IMR-90 (cell line): Measurements from ENCODE around the gene ERC2. TPM values are rescaled to one million over a fixed set of nuclear protein-coding genes. Genes with fewer than 3 reads are reported as not detected.

Source experiments
- ATAC-seq: fragments of 200-7000 bp; cut with Tn5 transposase; 2 replicates; pipeline ENCODE4 v1.9.1; 2020; ENCODE audit warnings: low read depth, mild to moderate bottlenecking, moderate library complexity
- BruUV-seq: library from RNA; stranded (reverse); fragments of 400-500 nt; replicated peaks from 2 replicates; lab custom pipeline; 2021; lab: Mats Ljungman, UMichigan
- CTCF ChIA-PET: fragments of 300-600 bp; formaldehyde crosslinking; extraction: SDS; loops from one replicate; lab custom pipeline; 2021; ENCODE audit warnings: antibody characterized with exemption; lab: Yijun Ruan, JAX
- POLR2A ChIA-PET: fragments of 300-600 bp; sonication (Branson Sonifier 250); formaldehyde crosslinking; loops from one replicate; lab custom pipeline; 2022; ENCODE audit warnings: antibody characterized with exemption; ENCODE audit not compliant: unreplicated experiment; lab: Charles Lee
- DNase-seq: peaks from one replicate; pipeline ENCODE4 v3.0.0; 2013
- H2AFZ ChIP-seq: replicated peaks from 2 replicates; pipeline ENCODE3; 2013; ENCODE audit warnings: low read length, mild to moderate bottlenecking; ENCODE audit not compliant: poor library complexity
- H2AK5ac ChIP-seq: 2 replicates; pipeline ENCODE4 v1.6.1; 2013; ENCODE audit warnings: low read depth, low read length, inconsistent platforms
- H2AK9ac ChIP-seq: replicated peaks from 2 replicates; pipeline ENCODE3; 2013; ENCODE audit warnings: mild to moderate bottlenecking, low read depth, low read length, moderate library complexity; ENCODE audit not compliant: poor library complexity
- H2BK120ac ChIP-seq: 2 replicates; pipeline ENCODE4 v1.6.1; 2013; ENCODE audit warnings: low read depth, low read length, inconsistent platforms
- H2BK15ac ChIP-seq: 3 replicates; pipeline ENCODE4 v1.6.1; 2013; ENCODE audit warnings: low read depth, low read length, inconsistent platforms
- H2BK20ac ChIP-seq: 2 replicates; pipeline ENCODE4 v1.6.1; 2013; ENCODE audit warnings: low read depth, mild to moderate bottlenecking, inconsistent platforms, low read length, moderate library complexity
- H2BK5ac ChIP-seq: 2 replicates; pipeline ENCODE4 v1.6.1; 2013; ENCODE audit warnings: mild to moderate bottlenecking, low read depth, low read length, inconsistent platforms; ENCODE audit not compliant: poor library complexity, severe bottlenecking
- H3K14ac ChIP-seq: replicated peaks from 2 replicates; pipeline ENCODE4 v1.6.1; 2013; ENCODE audit warnings: low read depth, low read length, inconsistent platforms
- H3K18ac ChIP-seq: 2 replicates; pipeline ENCODE4 v1.6.1; 2013; ENCODE audit warnings: low read depth, low read length, control low read depth
- H3K23ac ChIP-seq: 2 replicates; pipeline ENCODE4 v1.6.1; 2013; ENCODE audit warnings: low read depth, low read length, inconsistent platforms
- H3K27ac ChIP-seq: 2 replicates; pipeline ENCODE4 v1.5.1; 2013; ENCODE audit warnings: mild to moderate bottlenecking, control low read depth, low read length; ENCODE audit not compliant: insufficient read depth
- H3K27me3 ChIP-seq: 2 replicates; pipeline ENCODE4 v1.6.1; 2013; ENCODE audit warnings: low read length; ENCODE audit not compliant: control insufficient read depth, insufficient read depth
- H3K36me3 ChIP-seq: 2 replicates; pipeline ENCODE4 v1.6.1; 2013; ENCODE audit warnings: low read length, mixed read lengths; ENCODE audit not compliant: control insufficient read depth, insufficient read depth
- H3K4ac ChIP-seq: 2 replicates; pipeline ENCODE4 v1.6.1; 2013; ENCODE audit warnings: low read depth, low read length, inconsistent platforms
- H3K4me1 ChIP-seq: 2 replicates; pipeline ENCODE4 v1.6.1; 2013; ENCODE audit warnings: low read length, mixed read lengths; ENCODE audit not compliant: control insufficient read depth, insufficient read depth
- H3K4me2 ChIP-seq: 2 replicates; pipeline ENCODE4 v1.6.1; 2013; ENCODE audit warnings: low read depth, mild to moderate bottlenecking, control low read depth, low read length, moderate library complexity
- H3K4me3 ChIP-seq: 2 replicates; pipeline ENCODE4 v1.5.1; 2013; ENCODE audit warnings: low read depth, mild to moderate bottlenecking, control low read depth, low read length, moderate library complexity; ENCODE audit not compliant: insufficient read depth
- H3K56ac ChIP-seq: 2 replicates; pipeline ENCODE4 v1.6.1; 2013; ENCODE audit warnings: low read length, inconsistent platforms; ENCODE audit not compliant: insufficient read depth; ENCODE audit errors: extremely low read depth
- H3K79me1 ChIP-seq, 2 experiments: 2 replicates each; pipeline ENCODE4 v1.6.1; 2013; ENCODE audit warnings: low read length in 2 of 2, inconsistent platforms in 1 of 2, low read depth in 1 of 2
- H3K9ac ChIP-seq: 2 replicates; pipeline ENCODE4 v1.6.1; 2013; ENCODE audit warnings: low read depth, low read length, control low read depth
- H3K9me1 ChIP-seq: 2 replicates; pipeline ENCODE4 v1.6.1; 2013; ENCODE audit warnings: low read length, inconsistent platforms; ENCODE audit not compliant: insufficient read depth
- H3K9me3 ChIP-seq: 2 replicates; pipeline ENCODE4 v1.6.1; 2013; ENCODE audit warnings: low read length; ENCODE audit not compliant: control insufficient read depth, insufficient read depth
- H4K20me1 ChIP-seq: 2 replicates; pipeline ENCODE4 v1.6.1; 2013; ENCODE audit warnings: low read length, inconsistent platforms; ENCODE audit not compliant: insufficient read depth
- H4K5ac ChIP-seq: 2 replicates; pipeline ENCODE4 v1.6.1; 2013; ENCODE audit warnings: mild to moderate bottlenecking, low read depth, low read length, control low read depth
- H4K8ac ChIP-seq, 2 experiments: 2 replicates each; pipeline ENCODE4 v1.6.1; 2013; ENCODE audit warnings: low read depth in 2 of 2, low read length in 2 of 2, control low read depth in 1 of 2, inconsistent platforms in 1 of 2
- H4K91ac ChIP-seq: 2 replicates; pipeline ENCODE4 v1.6.1; 2013; ENCODE audit warnings: low read depth, low read length, inconsistent platforms; ENCODE audit not compliant: insufficient read depth
- BHLHE40 ChIP-seq: fragments of 150-350 bp; IDR thresholded peaks from 2 replicates; pipeline ENCODE4 v1.6.1; 2016; ENCODE audit warnings: mild to moderate bottlenecking, low read depth, low read length
- CEBPB ChIP-seq: IDR thresholded peaks from 2 replicates; pipeline ENCODE4 v1.6.1; 2012; ENCODE audit warnings: low read depth, low read length, improper control_type of control experiment
- CHD1 ChIP-seq: IDR thresholded peaks from 2 replicates; pipeline ENCODE4 v1.6.1; 2012; ENCODE audit warnings: low read depth, low read length, improper control_type of control experiment
- FOS ChIP-seq: fragments of 150-350 bp; IDR thresholded peaks from 2 replicates; pipeline ENCODE4 v1.6.1; 2016; ENCODE audit warnings: low read depth, low read length
- MAFK ChIP-seq: IDR thresholded peaks from 2 replicates; pipeline ENCODE4 v1.6.1; 2012; ENCODE audit warnings: low read depth, low read length, improper control_type of control experiment
- MAZ ChIP-seq: IDR thresholded peaks from 2 replicates; pipeline ENCODE4 v1.6.1; 2012; ENCODE audit warnings: low read depth, mild to moderate bottlenecking, low read length, improper control_type of control experiment, moderate library complexity, borderline replicate concordance
- MXI1 ChIP-seq: IDR thresholded peaks from 2 replicates; pipeline ENCODE4 v1.6.1; 2012; ENCODE audit warnings: low read depth, mild to moderate bottlenecking, low read length, moderate library complexity, borderline replicate concordance
- NFE2L2 ChIP-seq: fragments of 150-350 bp; IDR thresholded peaks from 2 replicates; pipeline ENCODE4 v1.6.1; 2016; ENCODE audit warnings: low read depth, mild to moderate bottlenecking, low read length
- POLR2A ChIP-seq: IDR thresholded peaks from 2 replicates; pipeline ENCODE4 v1.6.1; 2012; ENCODE audit warnings: mild to moderate bottlenecking, low read depth, low read length
- RAD21 ChIP-seq: IDR thresholded peaks from 2 replicates; pipeline ENCODE4 v1.6.1; 2012; ENCODE audit warnings: low read length, improper control_type of control experiment
- RCOR1 ChIP-seq: IDR thresholded peaks from 2 replicates; pipeline ENCODE4 v1.6.1; 2012; ENCODE audit warnings: mild to moderate bottlenecking, low read length, improper control_type of control experiment; ENCODE audit not compliant: insufficient replicate concordance
- RFX5 ChIP-seq: IDR thresholded peaks from 2 replicates; pipeline ENCODE4 v1.8.0; 2012; ENCODE audit warnings: low read depth, mild to moderate bottlenecking, low read length, moderate library complexity
- SMC3 ChIP-seq: fragments of 150-350 bp; IDR thresholded peaks from 2 replicates; pipeline ENCODE4 v1.6.1; 2016; ENCODE audit warnings: low read depth, mild to moderate bottlenecking, antibody characterized with exemption, low read length, moderate library complexity
- WGBS, 2 experiments: methylation state at CpG; one replicate each; pipeline versions ENCODE4 v1.1.5 to v1.1.7; 2013; ENCODE audit warnings: missing lambda C conversion rate in 2 of 2; ENCODE audit not compliant: insufficient read length in 1 of 2; ENCODE audit errors: extremely low coverage in 2 of 2; 5-methylcytosine and 5-hydroxymethylcytosine counted together
- dilution Hi-C: fragments of 300-500 bp; cut with HindIII; formaldehyde crosslinking; loops from one replicate; pipeline ENCODE4 v1.14.3; 2018; ENCODE audit warnings: low sequenced_read_pairs; ENCODE audit not compliant: unreplicated experiment
- in situ Hi-C: fragments of 300-500 bp; cut with MboI; formaldehyde crosslinking; loops from 3 replicates; pipeline ENCODE4 v1.14.3; 2019; ENCODE audit warnings: low sequenced_read_pairs, inconsistent platforms, mixed read lengths
- intact Hi-C: fragments of 100-400 bp; cut with micrococcal nuclease; formaldehyde crosslinking; loops from 2 replicates; pipeline ENCODE4 v1.10.0; 2022
- polyA plus RNA-seq, 3 experiments: library from polyadenylated mRNA; depleted of rRNA; stranded (reverse); fragments of >200 nt; gene quantifications; 2 replicates each; pipeline ENCODE4 v1.2.3, GENCODE V29; 2012; ENCODE audit warnings: low replicate concordance in 1 of 3
- total RNA-seq: library from RNA; depleted of rRNA; stranded (reverse); fragments of >200 nt; gene quantifications from 2 replicates; pipeline ENCODE4 v1.2.3, GENCODE V29; 2012
- TF ChIP-seq, protein P1 (sequence below): fragments of 150-350 bp; IDR thresholded peaks from 2 replicates; pipeline ENCODE4 v1.6.1; 2017; ENCODE audit warnings: mild to moderate bottlenecking, antibody characterized with exemption, low read length, low read depth
- TF ChIP-seq, protein P2 (sequence below): conservative IDR thresholded peaks from 2 replicates; pipeline ENCODE4 v1.5.1; 2012; ENCODE audit warnings: mild to moderate bottlenecking, low read depth, low read length, improper control_type of control experiment

Gene ERC2
- total and polyA plus RNA-seq, 2 of the 4 experiments (the other 2 are of a cell fraction): 0.17 to 0.18 TPM

DNA sequence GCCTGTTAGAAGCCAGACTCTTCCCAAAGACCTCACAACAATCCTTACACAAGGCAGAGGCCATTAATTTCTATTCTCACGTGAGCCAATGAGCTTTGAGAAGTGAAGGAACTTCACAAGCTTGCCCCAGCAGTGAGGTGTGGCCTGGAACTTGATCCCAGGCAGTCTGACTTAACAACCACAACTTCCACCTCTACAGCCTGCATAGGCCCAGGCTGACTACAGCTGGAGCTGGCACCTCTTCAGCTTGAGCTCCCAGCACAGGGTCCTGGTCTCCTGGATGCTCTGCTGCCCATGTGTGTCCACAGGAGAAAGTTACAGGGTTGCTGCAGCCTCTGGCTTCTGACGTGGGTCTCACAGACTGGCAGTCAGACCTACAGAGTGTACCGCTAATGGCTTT, 111.0 kb downstream of the ERC2 start:
- no peak overlapping the region for H2BK15ac ChIP-seq
- H3K9ac ChIP-seq: no peak overlapping the region
- ChIA-PET POLR2A (no interaction called here), CTCF (no interaction called here)
- ATAC-seq: no peak
- no peak overlapping the region for H2AFZ ChIP-seq
- no peak overlapping the region for H3K14ac ChIP-seq
- H4K8ac ChIP-seq: no peak overlapping the region
- no peak overlapping the region for H2BK120ac ChIP-seq
- no peaks in the 10 kb centered on the region for H3K9me3 ChIP-seq
- H4K20me1 ChIP-seq: no peaks in the 10 kb centered on the region
- TF ChIP-seq MAFK (no peak), CEBPB (no peak), RAD21 (no peak), FOS (no peak), MAZ (no peak), NFE2L2 (no peak), CHD1 (no peak), RCOR1 (no peak), BHLHE40 (no peak), RFX5 (no peak), SMC3 (no peak), POLR2A (no peak), MXI1 (no peak)
- TF ChIP-seq, protein P1, sequence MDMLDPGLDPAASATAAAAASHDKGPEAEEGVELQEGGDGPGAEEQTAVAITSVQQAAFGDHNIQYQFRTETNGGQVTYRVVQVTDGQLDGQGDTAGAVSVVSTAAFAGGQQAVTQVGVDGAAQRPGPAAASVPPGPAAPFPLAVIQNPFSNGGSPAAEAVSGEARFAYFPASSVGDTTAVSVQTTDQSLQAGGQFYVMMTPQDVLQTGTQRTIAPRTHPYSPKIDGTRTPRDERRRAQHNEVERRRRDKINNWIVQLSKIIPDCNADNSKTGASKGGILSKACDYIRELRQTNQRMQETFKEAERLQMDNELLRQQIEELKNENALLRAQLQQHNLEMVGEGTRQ: no peak
- TF ChIP-seq, protein P2, sequence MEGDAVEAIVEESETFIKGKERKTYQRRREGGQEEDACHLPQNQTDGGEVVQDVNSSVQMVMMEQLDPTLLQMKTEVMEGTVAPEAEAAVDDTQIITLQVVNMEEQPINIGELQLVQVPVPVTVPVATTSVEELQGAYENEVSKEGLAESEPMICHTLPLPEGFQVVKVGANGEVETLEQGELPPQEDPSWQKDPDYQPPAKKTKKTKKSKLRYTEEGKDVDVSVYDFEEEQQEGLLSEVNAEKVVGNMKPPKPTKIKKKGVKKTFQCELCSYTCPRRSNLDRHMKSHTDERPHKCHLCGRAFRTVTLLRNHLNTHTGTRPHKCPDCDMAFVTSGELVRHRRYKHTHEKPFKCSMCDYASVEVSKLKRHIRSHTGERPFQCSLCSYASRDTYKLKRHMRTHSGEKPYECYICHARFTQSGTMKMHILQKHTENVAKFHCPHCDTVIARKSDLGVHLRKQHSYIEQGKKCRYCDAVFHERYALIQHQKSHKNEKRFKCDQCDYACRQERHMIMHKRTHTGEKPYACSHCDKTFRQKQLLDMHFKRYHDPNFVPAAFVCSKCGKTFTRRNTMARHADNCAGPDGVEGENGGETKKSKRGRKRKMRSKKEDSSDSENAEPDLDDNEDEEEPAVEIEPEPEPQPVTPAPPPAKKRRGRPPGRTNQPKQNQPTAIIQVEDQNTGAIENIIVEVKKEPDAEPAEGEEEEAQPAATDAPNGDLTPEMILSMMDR: no peak
- no peak for DNase-seq
- no peak overlapping the region for H2AK5ac ChIP-seq
- H3K23ac ChIP-seq: no peak overlapping the region
- intact Hi-C loops (no loop called here), in situ Hi-C loops (no loop called here), dilution Hi-C loops (no loop called here)
- no peaks in the 10 kb centered on the region for H3K4me1 ChIP-seq
- no peak overlapping the region for H3K56ac ChIP-seq
- H2AK9ac ChIP-seq: no peak overlapping the region
- H3K79me1 ChIP-seq: no peaks in the 10 kb centered on the region
- no peaks in the 10 kb centered on the region for H3K27me3 ChIP-seq
- H3K4me2 ChIP-seq: no peak overlapping the region
- H3K27ac ChIP-seq: no peak overlapping the region
- 0% methylated on average over 1 of the region's 3 CpGs; no CpG with 5 or more reads in 1 of the 2 experiments for WGBS, 2 experiments
- no peak overlapping the region for H3K18ac ChIP-seq
- H2BK20ac ChIP-seq: no peak overlapping the region
- H4K91ac ChIP-seq: no peak overlapping the region
- H3K4ac ChIP-seq: no peak overlapping the region
- no TSS peak for BruUV-seq
- no peak overlapping the region for H2BK5ac ChIP-seq
- H3K9me1 ChIP-seq: no peaks in the 10 kb centered on the region
- H3K36me3 ChIP-seq: no peaks in the 10 kb centered on the region
- H3K4me3 ChIP-seq: no peak overlapping the region
- H4K5ac ChIP-seq: no peak overlapping the region
